ENCODE results near the gene NUB1.

Gene NUB1

DNA sequence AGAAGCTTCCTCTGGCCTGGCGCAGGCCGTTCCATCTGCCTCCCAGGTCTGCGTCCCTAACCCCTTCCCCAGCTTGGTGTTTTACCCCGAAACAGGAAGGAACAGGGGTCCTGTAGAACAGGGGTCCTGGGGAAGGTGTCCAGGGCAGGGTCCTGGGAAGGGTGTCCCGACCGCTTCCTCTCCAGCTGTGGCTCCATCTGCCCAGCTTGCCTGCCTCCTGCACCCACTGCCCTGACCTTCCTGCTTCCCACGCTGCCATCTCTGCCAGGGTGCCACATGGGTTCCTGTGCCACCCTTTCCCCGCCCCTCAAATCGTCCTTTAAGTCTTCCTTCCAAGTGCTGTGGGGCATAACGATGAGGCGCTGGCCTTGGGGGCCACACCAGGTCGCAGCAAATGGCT lies 35.8 kb downstream of the NUB1 start:
- no peak for DNase-seq (ENCODE audit: low spot score)

- no peak for DNase-seq (ENCODE audit: low spot score)
Measured at GRCh38 chr7:151378011-151378410, 36.4 kb downstream of the NUB1 start.

GRCh38 chr7:151378496-151379192 lies 37.0 kb downstream of the NUB1 start:
- DNase-seq (ENCODE audit: low spot score), result no peak

GRCh38 chr7:151379193-151379520 lies 37.5 kb downstream of the NUB1 start:
- DNase-seq (ENCODE audit: low spot score), result no peak

DNA sequence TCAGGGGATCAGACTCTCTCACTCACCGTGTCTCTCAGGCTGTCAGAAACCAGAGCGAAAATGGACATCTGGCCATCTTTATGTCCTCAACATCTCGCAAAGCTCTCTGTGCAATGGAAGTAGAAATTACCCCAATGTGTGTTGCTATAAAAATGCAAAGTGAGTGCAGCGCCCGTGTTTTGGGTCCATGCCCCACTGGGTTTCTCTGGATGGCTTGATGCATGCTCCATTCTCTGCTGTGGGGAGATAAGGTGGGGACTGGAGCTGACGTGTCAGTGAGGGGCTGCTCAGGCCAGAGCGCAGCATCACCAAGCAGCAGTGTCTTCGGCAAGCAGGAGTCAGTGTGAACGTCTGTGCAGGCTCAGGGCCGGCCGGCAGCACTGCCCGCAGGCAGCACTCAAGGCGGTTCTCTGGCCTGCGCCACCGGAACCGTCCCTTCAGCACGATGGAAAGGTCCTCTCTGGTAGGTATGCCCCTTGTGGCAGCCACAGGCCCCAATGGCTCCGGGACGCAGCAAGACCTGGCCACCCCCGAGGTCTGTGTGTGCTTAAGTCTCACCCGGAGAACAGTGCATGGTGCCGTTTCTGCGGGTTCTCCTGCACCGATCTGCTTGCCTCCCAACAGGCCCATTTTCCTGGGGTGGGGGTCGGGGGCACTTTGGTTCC lies 38.1 kb downstream of the NUB1 start:
- DNase-seq (ENCODE audit: low spot score), result no peak

- no peak for DNase-seq (ENCODE audit: low spot score)
Measured at GRCh38 chr7:151380199-151381097, 38.8 kb downstream of the NUB1 start.

GRCh38 chr7:151381098-151381347 lies 39.4 kb downstream of the NUB1 start:
- DNase-seq (ENCODE audit: low spot score), result no peak

DNA sequence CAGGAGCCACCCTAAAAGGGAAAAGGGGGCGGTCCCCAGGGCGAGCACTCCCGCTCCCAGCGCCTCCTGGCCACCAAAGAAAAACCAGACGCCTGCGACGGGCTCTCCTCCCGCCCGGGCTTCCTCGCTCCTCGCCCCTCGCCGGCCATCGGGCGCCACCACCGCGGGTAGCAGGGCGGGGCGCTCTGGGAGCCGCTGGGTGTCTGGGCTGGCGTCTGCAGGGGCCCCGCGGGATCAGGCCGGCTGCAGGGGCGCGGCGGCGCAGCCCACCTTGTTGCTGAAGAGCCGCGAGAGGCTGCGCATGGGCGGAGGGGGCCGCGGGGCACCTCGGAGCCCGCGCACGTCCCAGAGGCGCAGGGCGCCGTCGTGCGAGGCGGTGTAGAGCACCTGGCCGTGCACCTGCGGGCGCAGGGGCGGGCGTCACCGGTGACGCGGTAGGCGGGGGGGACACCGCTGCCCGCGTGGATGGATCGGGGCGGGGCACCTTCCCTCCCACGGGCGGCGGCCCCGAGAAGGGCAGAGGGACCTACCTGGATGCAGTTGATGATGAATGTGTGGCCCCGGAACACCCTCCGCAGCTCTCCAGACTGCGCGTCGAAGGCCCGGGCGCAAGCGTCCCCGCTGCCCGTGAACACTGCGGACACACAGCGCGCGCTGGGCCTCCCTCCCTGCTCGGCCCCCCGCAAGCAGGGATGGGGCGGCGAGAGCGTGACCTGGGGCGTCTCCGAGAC lies 39.9 kb downstream of the NUB1 start:
- DNase-seq (ENCODE audit: low spot score), result no peak

DNA sequence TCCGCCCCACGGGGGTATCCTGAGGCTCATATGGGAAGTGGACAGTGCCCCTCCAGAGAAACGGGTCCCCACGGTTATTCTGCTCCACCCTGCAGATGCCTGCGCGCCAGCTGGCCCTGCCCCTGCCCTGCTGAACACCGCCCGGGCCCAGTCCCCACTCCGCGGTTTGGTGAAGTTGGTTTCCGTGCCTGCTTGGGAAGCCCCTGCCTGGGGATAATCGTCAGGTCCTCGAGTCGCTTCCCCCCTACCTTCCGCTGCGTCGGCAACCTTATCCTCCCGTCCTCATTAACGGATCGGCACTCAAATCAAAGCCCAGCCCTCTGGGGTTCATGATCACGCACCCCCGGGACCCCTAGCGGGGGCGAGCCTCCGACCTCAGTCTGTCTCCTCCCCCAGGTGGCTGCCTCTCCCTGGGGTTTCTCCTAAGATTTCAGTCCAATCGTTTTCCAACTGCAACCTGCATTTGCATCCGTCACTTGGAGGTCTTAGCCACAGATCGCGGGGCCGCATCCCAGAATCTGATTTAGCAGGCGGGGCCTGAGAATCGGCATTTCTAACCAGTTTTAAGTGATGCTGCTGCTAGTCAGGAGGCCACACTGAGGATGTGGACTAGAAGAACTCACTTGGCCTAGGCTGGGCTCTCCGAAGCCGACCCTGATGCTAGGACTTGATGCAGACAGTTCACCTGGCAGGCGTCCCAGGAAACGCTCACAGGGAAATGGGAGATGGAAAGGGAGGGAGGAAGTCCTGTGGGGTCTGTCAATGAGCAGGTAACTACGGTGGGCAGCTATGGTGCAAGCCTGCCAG lies 40.7 kb downstream of the NUB1 start:
- no peak for DNase-seq (ENCODE audit: low spot score)

DNA sequence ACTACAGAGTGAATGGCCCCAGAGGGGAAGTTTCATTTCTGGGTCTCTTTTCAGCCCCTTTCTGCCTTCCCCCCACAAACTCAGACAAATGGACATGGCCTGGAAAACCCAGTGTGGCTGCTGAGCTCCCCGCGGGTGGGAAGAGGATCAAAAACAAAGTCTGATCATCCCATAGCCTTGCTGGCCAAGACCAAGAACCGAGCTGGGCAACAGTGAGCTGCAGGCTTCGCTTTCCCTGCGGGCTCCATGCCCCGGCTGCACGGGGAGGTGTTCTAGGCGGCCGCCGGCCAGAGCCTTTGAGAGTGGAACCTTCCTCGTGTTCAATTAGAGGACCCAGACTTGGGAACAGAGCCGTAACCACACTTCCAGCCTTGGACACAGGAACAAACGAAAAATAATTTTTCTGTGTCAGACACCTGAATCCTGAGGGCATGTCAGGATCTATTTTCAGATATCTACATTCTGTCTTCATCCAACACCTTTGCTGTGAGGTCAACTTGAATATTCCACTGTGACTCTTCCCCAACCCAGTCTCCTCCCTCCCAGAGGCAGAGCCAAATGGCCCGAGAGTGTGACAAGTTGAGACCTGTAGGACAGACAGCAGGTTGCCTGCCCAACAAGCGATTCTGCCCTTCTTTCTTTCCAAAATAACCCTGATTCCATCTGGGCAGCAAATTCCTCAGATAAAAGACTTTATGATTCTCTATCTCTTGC lies 42.2 kb downstream of the NUB1 start:
- DNase-seq (ENCODE audit: low spot score), result no peak

GRCh38 chr7:151384352-151384697 lies 42.7 kb downstream of the NUB1 start:
- no peak for DNase-seq (ENCODE audit: low spot score)

- no peak for DNase-seq (ENCODE audit: low spot score)
Measured at GRCh38 chr7:151384776-151385625, 43.4 kb downstream of the NUB1 start.

DNA sequence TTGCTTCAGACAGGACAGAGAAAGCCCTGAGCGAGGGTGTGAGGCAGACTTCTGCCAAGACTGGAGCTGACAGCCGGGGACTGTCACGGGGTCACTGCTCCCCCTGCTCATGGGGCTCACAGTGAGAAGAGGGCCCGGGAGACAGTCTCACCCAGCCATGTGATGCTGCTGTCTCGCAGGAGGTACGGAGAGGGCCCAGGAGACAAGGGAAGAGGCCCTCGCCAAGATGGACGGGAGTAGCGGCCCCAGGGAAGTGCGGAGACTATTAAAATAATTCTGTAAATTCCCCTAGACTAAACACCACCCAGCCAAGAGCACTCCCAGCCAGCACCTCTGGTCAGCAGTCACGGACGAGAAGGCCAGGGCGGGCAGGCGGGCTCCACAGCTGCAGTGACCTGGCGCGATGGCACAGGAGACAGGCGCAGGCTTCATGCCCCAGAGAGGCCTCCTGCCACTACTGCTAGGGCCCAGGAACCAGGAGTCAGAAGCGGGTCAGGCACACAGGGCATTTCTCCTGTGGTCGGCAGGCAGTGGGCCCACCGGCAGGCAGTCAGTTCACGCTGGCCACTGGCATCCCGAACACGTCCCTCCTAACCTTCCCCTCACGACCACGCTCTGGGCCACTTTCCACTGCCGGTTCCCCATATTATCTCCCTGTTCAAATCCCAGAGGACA lies 44.2 kb downstream of the NUB1 start:
- DNase-seq (ENCODE audit: low spot score), result no peak

DNA sequence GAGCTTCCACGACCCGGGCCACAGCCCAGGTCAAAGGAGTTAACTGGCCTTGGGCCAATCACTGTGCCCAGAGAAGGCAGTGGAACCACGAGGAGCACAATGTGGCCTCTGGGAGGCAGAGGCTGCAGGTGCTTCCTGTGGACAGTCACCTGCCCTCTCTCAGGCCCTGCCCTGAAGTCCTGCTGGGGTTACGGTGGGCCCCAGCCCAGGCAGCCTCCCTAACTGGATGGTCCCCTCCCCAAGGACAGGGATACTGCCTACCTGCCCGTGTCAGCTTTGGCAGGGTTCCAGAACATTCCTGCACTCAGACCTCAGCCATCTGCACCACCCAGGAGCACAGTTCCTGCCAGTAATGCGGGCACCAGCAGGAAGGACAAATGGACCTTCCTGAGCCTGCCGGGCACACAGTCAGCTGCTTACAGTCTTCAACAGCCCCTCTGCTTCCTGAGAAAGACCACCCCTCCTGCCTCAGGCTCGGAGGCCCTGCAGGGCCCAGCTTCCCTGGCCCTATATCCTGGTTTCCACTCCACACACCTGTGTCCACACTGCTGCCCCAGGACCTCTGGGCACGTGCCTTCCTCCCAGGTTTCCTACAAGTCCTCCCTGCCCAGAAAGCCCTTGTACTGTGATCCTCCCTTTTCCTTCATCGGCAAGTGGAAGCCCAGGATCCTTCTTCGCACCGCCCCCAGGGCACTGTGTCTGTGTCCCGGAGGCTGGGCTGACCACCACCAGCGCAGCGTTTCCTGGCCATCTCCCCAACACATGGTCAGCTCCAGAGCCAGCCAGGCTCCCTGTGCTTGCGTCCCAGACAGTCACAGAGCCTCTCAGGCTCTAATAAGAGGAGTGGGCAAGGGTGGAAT lies 44.9 kb downstream of the NUB1 start:
- no peak for DNase-seq (ENCODE audit: low spot score)

DNA sequence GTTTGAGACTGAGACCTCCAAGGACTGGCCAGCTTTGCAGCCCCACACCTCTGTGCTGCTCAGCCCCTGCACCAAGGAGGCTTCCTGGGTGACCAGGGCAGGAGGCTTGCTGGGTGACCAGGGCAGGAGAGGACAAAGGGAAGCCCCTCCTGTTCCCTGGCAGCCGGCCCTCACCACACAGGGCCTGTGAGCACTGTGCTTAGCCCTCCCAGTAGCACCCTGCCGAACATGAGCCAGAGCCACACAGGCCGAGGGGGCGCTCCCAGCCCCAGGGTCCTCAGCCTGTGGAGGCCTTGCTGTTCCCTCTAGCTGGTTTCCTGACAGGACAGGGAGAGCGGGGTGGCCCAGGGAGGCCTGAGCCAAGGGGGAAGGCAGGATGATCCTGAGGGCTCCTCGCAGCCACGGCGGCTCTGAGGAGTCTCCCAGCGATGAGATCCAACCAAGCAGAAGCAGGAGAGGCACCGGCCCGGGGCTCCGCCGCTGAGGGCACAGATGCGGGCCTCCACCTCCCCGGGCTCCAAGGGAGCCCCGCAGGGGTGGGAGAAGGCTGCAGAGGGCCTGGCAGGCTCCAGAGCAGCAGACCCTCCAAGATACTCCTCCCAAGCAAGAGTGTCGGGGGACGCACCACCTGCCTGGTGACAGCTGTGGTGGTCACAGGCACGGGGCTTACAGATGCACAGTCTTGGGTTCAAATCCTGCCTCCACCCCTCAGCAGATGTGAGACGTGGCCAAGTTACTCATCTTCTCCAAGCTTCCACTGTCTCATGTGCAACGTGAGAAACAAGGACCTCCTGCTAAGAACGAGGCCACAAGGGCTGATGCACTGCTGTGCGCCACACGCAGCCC lies 45.8 kb downstream of the NUB1 start:
- no peak for DNase-seq (ENCODE audit: low spot score)

DNA sequence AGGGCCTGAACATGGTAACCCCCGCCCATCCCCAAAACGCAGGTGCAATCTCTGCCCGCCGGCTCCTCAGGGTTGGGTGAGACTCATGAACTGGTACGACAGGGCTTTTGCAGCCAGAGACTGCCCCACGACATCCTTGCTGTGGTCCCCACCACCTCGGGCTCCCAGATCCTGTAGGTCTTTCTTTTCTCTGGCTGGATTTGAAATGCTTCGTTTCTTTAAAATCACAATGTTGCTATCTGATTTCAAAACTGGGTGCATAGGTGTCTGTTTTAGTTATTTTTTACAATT lies 46.3 kb downstream of the NUB1 start:
- no peak for DNase-seq (ENCODE audit: low spot score)

DNA sequence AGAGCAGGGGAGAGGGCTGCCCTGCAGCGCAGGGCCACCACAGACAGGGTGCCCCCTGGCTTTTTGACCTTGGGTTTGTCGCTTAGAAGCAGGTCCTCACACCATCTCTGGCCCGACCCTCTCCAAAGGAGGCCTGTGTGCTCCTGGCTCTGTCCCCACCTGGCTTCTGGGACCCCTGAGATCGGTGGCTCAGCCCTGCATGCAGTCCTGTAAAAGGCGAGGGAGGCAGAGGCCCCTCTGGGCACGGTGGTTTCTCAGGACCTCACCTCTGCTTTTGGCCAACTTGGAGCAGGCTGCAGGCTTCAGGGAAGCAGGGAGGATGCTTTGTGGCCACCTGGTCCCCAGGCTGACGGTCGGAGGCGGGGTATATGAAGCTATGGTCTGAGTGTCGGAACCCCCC lies 46.8 kb downstream of the NUB1 start:
- DNase-seq (ENCODE audit: low spot score), result no peak

Measured in AG08395 (cell line).